Inferior parietal cortex (tissue), 1 donor: ENCODE data around the gene OLIG3.

Experiments
- DNase-seq: peaks from one replicate; pipeline ENCODE4 v3.0.0-alpha.2; 2016; ENCODE audit errors: extremely low spot score

Gene OLIG3

DNA sequence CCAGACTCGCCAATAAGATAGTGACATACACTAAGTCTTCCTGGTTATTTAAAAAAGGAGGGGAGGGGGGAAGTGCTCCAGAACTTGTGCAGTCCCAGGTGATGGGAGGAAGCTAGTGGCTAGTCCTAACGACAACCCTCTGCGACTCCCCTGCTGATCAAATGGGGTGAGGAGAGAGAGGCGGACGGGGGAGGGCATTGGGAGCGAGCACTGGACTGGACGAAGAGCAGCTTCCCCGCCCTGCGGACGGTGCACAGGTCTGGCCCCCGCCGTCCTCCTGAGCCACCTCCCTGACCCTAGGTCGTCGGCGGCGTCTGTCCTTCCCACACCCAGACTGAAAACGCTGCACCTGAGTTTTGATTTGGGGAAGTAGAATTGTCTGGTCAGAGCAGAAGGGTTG, 2.2 kb upstream of the OLIG3 start:
- DNase-seq = no peak

DNA sequence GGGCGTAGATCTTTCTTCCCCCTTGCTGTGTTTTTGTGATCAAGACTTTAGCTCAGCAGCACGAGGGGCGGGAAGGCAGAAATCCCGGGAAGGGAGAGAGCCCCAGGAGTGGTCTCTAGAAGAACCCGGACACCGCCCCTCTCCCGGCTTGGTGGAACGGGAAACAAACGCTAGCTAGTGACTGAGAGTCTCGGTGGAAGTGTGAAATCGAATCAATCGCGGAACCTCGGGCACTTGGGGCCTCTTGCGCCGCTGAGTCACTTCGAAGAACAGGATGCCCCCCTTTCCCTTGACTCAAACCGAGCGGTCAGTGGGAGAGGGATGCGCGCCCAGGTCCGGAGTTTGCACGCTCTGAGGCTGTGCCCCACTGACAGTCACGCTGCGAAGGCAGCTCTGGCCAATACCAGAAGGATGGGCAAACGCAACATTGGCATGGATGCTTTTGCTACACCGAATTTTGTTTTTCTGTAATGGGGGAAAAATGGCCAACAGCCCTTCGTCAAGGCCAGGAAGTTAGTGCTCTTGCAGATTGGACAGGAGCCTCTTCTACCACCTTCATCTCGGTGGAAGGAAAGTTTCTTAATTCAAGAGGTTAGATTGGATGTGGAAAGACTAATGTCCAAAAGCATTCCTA, 1.6 kb upstream of the OLIG3 start:
- DNase-seq = no peak

DNA sequence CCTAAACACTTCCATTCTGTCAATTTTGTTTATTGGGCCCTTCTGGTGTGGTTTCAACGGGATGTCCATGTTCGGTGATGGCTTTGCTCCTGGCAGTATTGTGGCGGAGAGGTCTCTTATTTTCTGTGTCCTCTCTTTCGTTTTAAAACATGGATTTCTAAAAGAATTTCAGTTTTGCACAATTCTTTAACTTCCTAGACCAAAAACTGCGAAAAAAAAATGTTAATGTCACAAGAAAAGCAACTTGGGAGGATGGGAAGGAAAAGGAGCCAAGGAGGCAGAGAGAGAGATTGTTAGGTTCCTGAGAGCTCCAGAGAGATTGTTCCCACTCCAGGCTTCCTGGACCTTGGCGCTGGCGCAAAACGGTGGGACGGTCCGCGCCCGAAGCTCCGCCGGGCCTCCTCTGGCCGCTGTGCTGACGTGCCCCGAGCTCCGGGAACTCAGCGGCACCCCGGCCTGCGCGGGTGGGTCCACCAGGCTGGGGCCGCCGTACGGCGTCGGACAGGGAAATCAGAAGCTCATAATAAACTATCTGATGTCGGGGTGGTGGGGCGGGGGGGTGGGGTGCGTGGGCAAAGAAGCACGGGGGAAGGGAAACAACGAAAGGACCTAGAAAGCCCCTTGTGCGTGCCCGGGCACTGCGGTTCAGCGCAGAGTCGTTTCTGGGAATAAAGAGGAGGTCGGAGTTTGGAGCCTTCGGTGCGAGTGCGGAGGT, 951 bp upstream of the OLIG3 start:
- no peak for DNase-seq

DNA sequence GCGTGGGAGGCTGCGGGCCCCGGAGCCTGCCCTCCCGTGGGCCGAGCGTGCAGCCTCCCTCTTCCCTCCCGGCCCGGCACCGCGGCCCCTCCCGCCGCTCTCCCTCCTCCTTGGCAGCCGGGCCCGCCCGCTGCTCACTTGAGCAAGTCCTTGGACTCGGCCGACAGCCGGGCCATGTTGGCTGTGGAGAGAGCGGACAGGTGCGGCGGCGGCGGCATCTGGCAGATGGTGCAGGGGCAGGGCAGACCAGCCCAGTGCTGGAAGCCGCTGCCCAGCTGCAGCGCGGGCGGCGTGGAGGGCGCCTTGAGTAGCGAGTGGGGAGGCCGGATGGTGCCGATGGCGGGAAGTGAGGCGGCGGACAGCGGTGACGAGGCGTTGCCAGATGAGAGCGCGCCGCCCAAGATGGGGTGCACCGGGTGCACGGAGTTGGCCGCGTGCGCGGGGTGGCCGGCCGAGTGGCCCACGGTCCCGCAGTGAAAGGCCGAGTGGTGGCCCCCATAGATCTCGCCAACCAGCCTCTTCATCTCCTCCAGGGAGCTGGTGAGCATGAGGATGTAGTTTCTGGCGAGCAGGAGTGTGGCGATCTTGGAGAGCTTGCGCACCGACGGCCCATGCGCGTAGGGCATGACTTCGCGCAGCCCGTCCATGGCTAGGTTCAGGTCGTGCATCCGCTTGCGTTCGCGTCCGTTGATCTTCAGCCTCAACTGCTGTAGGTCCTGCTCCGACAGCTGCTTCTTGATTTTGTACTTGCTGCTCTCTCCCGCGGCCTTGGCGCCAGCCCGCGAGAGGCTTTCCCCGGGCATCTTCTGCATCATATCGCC, 766 bp downstream of the OLIG3 start:
- DNase-seq = no peak

DNA sequence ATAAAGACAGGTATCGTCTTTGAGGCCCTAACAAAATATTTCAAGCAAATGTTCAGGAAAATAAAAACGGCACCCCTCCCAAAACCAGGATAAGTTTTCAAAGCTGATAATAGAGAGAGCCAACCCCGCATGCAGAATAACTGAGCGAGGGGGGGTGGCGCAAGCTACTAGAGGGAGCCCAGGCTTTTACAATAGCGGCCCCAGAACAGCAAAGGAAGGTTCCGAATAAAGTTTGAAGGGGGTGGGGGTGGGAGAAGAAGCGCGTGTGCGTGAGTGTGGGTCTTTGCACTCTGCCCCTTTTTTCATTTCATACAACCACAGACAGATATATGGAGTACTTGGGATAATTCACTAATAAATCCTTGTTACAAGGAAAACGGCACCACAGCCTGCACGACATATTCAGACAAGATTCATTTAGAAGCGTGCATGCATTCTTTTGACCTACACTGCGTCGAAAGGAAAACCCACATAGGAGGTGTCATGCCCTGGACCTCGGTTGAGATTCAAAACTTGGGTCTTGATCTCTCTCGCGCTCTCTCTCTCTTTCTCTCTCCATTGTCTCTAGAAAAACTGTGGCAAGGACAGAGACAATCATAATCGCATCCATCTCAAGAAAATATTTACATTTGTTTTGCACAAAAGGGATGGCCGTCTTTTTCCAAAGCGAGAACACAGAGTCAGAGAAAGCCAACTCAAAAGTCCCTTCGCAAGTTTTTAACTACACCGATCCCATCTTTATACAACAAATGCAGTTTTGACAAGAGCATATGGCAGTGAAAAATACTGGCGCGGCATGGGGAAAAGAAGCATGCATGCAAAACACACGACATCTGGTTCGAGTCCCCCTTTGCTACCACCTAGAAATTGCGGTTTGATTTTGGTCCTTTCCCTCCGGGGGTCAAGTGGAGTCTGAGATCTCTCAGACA, 1.6 kb downstream of the OLIG3 start:
- no peak for DNase-seq

DNA sequence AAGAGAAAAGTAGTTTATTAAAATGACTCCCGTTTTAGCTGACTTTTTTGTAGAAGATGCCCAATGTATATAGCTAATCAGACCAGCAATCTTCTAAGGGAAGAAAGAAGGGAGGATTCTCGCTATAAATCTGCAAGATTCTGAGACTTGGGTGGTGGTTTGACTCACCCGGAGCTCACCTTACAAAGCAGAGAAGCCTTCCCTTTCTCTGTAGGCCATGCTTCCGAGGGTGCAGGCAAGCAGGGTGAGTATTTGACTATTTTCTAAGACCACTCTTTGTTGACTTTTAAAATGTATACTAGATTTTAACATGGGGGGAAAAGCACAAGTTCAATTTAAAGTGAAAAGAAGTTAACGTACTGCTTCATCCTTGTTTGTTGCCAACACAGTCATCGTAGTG, 2.7 kb downstream of the OLIG3 start:
- DNase-seq = no peak

DNA sequence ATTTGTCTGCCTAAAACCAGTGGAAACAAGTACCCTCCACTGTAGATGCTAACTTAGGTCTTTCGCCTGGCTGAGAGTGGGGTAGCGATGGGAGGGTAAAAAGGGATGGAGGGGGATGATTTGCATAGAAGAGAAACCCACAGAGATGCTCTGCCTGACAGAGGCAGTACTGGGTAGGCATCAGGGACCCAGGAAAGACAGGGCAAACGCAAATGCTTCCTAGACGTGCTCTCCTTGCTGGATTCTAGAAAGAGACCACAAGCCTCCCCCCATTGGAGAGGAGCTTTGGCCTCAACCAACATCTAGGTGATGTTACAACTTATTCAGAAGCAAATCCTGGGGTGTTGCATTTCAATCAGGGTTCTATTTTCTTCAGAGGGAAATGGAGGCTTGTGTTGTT, 3.2 kb downstream of the OLIG3 start:
- no peak for DNase-seq

DNA sequence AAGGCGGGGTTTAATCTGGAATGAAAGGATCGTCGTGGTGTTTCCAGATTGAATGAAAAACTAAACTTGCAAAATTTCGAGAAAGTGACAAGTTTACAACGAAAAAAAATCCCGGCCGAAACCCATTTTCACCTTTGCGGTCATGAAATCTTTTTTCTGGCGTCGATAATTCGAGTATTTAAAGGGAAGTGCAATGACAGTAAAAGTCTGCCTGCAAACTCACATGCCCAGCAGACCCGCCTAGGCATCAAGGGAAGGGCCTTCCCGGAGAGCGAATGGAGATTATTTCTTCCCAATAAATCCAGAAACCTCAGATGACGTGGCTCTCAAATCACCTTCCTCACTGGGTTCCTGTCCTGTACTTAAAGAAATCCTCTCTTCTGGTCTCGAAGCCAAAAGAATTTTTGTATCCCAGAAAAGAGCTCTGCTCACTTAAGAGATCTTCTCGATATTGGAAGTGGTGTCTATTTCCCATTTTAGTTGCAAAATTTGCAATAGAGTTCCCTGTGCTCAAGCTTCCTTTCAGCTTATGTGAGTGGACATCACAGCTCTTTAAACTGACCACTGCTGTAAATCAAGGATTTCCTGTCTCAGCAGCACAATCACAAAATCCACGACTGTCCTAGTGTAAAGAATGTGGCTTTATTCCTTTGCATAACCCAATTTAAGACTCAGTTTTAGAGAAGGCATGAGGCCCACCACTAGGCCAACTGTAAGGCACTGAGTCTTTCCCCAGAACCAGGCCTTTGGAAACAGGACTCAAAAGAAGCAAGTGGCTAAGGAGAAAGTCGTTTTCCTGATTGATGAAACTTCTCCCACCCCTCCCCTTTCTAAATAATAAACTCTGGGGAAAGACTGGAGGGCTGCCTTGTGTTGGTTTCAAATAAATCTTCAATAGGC, 3.9 kb downstream of the OLIG3 start:
- no peak for DNase-seq

DNA sequence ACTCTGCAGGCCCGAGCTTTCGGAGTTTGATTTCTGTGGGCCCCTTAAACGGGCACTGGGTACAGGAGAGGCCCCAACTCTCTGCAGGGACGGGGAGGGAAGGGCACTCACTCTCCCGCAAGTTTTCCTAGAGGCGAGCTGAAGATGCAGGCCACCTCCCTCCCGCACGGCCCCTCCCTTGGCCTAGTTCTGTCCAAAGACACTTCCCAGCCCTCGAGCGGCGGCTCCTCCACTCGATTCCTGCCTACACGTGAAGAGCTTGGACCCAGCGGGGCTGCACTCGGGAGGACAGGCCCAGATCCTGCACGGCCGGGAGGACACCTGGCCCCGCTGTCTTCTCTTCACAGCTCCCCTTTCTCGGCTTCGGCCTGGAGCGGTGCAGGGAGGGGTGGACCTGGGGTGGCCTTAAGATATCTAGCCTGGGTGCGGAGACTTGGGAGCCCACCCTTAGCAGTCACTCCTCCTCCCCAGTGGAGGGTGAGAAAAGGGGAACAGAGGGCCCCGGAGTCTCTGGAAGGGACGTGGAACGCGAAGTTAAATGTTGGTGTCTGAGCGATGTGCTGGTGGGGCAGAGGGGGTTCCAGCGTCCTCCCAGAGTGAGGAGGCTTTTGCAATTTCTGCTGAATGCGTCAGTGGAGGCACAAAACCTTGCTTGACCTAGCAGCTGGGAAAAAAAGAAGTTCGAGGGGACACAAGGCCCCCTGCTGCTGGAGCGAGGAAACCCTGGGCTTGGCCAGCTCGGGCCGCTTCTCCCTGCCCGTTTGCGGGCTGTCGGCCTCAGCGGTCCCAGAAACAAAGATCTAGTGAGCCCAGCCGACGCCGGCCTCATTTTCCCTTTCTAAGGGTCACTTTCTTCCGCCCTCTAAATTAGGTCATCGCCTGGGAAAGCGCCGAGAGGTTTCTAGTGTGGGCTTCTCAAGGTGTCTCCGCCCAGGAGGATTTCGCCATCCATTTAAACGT, 4.9 kb downstream of the OLIG3 start:
- no peak for DNase-seq

DNA sequence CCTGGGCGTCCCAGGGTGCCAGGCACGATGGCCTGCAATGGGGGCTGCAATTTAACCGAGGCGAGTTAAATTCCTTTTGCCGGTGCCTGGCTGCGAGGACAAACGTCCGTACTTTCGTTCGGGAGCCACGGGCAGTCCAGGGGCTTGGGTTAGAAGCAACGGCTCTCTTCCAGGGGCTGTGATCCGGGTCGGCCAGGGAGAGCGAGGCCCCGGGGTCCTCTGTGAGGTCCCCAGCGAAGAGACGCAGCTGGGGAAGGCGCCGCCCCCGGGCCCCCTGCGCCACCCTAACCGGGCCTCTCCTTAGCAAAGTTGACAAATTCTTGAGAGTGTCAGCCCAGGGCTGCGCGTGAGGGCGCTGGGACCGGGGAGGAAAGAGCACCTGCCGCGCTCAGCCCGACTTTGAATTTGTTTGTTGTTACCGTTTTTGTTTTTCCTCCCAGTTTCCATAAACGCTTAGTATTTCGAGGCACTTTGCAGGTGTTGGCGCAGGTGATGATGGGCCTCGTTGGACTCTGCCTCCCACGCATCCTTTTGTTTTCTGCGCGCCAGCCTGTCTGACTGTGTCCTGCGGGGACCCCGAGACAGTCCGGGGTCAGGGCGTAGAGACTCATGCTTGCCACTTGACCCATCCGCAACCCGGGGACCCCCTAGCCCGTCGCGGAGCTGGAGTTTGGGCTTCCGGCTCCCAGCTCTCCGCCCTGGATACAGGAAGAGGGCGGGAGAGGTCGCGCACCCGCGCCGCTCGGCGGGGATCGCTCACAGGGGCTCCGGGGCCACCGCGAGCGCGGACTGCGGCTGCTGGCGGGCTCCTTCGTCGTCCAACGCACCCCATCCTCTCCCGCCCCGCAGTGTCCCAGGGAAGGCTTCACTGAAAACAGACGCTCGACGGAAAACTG, 5.8 kb downstream of the OLIG3 start:
- no peak for DNase-seq

DNA sequence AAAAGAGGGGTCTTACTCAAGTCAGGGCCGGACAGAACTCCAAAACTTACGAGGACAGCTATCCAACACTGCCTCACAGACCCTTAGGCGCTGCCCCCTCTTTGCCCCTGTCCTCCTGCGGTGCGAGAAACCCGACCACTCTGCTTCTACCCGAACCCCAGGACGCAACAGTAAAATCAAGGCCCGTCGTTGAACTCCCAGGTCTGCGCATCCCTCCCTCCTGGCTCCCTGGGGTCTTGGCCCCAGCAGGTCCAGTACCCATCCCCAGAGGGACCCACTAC, 6.4 kb downstream of the OLIG3 start:
- DNase-seq = no peak

DNA sequence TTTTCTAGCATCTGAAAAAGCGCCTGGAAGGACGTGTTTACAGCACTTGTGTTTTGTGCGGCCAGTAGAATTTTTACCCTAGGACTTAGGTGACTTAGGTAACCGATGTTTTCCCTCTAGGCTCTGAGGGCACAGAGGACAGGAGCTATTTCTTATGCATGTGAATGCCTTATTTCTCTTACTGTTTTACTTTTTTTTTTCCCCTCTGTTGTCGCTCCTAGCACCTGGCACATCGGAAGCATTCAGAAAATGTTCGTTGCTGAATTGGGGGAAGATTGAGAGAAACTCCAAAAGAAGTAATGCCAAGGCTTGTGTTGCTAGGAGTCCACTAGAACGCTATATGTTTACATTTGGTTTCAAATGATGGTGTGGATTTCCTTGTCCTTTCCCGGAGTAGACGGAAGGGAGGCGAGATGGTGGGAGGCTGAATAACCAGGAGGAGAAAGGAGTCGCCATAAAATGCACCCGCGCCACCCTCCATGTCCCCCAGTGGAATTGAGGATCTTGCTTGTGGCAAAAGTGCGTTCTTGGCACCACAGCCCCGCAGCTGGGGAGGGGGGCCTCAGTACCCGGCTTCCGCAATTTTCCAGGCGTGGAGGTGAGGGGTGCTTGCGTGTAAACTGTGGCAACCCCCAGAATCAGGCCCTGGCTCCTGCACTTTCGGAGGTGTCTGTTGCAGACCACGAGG, 6.9 kb downstream of the OLIG3 start:
- DNase-seq = no peak

DNA sequence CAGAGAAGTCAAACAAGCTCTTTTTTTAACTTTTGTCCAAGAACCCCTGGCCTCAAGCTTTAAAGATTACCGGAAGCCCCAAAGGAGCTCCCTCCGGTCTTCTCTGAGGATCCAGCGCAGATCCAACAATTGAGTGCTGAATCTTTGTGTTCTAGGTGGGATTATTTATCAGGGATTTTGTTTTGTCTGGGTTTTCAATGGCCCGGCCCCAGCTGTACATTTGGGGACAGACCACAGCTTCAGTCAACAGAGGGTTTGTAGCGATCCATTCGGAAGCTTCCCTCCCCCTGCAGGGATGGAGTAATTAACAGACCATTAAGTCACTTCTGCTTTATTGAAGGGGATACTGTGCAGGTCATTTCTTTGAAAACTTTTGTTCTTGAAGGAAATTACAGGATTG, 7.8 kb downstream of the OLIG3 start:
- no peak for DNase-seq

DNA sequence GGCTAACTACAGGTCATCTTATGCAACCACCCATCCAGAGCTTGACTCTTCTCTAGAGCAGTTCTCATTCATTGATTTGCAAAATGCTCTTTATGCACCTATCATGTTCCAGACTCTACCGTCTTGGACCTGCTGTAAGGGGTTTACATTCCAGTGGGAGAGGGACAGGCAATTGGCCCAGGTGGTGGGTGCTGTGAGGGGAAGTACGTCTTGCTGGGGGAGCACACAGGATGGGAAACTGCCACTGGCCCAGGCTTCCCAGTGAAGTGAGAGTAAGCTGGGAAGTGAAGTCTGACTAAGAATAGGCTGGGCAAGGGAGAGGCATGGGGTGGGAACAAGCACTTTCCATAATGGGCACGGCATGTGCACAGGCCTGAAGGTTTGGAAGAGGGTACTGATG, 13.8 kb downstream of the OLIG3 start:
- DNase-seq = no peak

DNA sequence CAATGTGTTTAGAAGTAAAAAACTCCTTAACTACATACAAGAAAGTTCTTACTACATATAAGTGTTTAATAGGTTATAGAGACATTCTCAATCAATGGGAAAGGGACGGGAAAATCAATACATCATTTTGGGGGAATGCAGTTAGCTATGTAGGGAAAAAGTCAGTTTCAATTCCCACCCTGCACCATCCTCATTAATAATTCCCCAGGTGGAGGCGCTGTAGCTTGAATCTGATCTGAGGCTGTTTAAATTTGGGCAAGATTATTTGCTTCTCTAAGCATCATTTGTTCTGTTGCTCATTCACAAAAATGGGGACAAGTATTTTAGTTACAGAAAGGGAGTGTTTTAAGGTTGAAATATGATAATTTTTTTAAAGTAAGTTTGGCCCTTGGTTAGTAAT, 19.1 kb downstream of the OLIG3 start:
- no peak for DNase-seq

DNA sequence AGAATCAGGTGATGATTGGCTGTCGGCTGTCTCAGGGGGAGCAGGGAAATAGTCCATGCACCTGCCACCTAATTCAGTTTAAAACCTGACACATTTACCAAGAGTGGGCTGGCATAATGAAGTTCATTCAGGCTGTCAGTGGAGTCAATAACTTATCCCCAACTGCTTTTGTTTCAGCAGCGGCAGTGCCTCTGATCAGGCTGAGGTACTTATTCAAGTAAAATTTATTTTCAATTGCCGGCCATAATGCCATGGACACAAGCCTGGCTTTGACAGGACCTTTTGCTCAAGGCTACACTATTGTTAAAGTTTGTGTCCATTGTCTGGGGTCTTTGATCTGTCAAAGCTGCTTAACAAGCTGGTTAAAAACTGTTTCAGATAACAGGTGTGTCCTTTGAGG, 20.6 kb downstream of the OLIG3 start:
- no peak for DNase-seq

DNA sequence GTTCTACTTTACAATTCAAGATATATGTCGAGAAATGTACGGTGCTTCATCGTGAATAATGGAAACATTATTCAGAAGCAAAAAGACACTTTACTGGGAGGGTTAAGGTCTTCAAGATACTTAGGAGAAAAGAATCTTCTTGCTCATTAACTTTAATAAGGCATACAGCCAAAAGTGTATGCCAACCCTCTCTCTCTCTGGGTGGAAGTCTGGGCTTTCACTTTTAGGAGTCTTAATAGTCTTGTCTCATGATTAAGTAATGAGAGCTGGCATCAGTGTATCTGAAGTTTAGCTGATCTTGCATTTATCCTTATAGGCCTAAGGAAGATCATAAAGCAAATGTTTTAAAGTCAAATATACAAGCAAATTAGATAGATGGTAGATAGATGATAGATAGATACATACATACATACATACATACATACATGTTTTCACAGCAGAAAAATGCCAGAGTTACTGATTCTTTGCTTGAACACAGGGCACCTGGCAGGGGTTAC, 21.5 kb downstream of the OLIG3 start:
- DNase-seq = no peak

DNA sequence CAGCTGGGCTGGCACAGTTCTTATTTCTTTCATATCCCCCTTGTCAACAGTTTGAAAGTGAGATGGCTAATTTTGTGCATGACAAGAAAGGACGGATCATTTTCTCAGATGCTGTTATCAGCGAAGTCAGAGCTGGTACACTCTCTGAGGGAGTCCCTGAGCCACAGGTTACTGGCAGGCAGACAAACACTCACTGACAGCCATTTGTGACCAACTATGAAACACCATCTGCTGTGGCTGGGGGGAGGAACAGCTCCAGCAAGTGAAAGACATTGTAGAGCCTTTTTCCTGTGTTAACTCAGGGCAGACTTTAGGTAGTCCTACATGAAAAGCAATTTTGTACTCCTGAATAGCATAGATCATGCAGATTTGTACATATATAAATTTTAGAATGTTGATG, 22.2 kb downstream of the OLIG3 start:
- no peak for DNase-seq
